ENCODE data around the gene JAK1.

Gene JAK1

GRCh38 chr1:64917907-64918306, 48.4 kb downstream of the JAK1 start:
- no peak for ATAC-seq

DNA sequence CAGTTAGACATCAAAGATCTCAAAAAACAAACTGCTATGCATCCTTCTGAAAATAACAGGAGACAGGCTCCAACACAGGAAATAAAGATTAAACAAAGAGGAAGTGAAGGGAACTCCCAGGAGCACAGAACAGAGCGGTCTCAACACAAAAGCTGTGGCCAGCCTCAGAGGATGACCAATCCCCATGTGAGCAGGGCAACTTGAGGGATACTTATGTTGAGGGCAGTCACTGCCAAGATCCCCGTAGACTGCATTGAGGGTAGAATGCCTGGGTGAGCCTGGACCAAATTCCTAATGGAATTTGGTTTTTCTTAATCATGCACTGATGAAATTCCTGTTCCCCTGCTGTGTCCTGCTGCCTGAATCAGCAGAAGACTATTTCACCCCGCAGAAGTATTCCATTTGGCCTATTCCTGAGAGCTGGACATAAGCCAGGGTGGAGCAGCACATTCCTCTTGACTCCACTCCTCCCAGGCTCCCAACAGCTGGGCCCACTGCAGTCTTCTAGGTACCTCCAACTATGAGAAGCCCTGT, 49.0 kb downstream of the JAK1 start:
- ATAC-seq, result no peak

DNA sequence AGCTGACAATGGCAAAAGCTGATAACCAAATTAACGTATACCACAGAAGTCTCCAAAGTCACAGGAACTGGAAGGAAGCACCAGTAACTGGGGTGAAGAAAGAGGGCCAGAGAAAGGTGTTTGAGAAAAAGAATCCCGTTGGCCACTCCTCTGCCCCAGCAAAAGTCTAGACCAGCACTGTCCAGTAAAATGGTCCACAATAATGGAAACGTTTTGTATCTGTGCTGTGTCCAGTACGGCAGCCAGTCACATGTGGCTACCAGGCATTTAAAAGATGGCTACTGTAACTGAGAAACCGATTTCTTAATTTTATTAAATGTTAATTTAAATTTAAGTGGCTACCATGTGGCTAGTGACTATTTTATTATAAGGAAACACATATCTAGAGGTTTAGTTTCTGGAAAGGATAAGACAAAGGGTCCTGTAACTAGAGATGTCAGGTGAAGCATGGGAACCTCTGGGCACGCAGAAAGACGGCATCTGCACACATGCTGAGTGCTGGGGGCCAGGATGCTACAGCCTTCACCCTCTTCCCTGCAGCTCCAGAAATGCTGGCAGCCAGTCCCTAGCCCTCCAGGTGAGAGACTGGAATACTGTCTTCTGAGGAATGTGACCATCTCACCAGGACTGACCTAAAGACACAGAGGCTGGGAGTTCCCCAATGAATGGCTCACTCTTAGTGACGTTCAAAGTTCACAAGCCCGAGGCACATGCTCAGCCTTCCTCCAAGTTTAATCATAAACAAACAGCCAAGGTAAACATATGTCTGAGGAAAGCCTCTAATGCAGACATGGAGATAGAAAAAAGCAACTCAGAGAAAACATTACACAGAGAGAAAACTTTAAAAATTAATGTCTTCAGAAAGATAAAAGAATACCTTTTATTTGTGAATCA, 50.7 kb downstream of the JAK1 start:
- no peak for ATAC-seq

- ATAC-seq, result no peak
These were observed 52.9 kb downstream of the JAK1 start for GRCh38 chr1:64913361-64914015.

GRCh38 chr1:64912191-64912590, 54.2 kb downstream of the JAK1 start:
- peak; percentile 90 to 94 for ATAC-seq

DNA sequence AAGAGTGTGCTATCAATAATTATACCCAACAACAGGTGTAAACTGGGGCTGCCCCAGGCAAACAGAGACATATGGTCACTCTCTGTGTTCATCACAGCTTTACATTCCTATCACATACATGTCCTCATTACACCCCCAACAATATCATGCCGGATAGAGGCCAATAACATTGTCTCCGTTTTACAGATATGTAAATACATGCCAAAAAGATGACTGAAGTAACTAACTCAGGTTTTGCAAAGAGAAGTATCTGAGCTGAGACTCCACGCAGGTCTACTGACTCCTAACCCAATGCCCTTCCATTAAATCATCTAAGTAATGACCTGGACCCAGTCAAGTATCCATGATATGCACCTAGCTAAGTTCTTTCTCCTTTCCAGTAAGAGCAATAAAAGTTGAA, 55.0 kb downstream of the JAK1 start:
- ATAC-seq, result no peak

- ATAC-seq, result no peak
These were observed 57.3 kb downstream of the JAK1 start for GRCh38 chr1:64909031-64909430.

DNA sequence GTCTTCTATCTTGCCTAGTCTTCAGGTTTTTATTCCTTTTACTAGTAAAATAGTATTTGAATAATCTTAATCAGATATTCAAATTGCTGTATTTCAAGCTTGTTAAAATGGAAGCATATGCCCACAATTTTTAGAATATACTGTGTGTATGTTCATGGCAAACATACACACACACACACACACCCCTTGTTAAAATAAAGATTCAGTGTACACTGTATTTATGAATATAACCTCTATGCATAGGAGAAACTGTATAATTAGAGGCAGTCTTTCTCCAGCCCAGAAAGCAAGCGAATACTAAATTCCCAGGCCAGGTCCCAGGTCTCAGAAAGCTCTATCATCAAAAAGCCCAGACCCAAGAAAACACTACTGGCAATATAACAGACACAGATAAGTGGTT, 57.8 kb downstream of the JAK1 start:
- no peak for ATAC-seq

DNA sequence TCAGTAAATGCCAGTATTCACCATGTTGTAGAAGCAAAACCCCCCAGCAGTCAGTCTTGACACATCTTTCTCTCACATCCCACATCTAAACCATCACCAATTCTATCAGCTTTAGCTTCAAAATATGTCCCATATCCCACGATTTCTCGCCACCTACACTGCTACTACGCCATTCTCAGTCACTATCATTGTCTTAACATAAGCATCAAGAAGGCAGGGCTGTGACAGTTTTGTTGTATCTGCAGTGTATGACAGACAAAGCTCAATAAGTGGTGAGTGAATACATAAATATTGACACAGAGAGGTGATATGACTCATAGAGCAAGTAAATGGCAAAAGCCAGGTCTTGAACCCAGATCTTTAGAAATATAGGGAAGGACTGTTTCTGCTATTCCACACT, 59.9 kb downstream of the JAK1 start:
- ATAC-seq, result peak; percentile 83 to 85

DNA sequence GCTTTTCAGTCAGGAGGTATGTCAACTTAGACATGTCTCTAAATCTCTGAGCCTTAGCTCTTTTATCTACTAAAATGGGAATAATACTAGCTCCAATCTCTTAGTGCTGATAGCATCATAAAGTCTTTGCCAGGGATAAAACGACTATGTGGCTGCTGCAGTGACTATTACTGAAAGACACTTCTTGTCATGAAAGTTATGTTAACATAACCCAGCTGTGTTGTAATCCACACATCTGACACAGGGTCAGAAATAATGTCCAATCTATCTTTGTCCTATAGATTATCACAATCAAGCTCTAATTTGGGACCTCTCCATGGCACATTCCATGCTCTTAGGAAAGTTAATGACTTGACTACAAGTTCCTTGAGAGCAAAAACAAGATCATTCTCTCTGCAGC, 62.8 kb downstream of the JAK1 start:
- ATAC-seq, result no peak

- ATAC-seq, result no peak
These were observed 64.7 kb downstream of the JAK1 start for GRCh38 chr1:64901663-64902062.

DNA sequence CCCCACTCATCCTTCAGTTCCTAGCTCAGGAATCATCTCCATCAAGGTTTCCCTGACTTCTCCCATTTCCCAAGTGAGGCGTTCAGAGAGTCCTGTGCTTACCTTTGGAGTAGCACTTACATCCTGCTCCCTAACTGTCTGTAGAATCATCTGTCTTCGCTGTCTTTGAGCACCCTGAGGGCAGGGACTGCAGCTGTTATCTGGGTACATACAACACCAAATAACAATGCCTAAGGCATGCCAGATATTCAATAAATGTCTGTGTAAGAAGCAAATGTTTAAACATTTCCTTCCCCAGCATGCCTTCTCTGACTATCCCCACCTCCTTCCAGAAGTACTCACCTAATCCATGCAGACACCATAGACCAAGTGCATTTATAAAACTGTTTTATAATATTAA, 65.4 kb downstream of the JAK1 start:
- ATAC-seq, result no peak

DNA sequence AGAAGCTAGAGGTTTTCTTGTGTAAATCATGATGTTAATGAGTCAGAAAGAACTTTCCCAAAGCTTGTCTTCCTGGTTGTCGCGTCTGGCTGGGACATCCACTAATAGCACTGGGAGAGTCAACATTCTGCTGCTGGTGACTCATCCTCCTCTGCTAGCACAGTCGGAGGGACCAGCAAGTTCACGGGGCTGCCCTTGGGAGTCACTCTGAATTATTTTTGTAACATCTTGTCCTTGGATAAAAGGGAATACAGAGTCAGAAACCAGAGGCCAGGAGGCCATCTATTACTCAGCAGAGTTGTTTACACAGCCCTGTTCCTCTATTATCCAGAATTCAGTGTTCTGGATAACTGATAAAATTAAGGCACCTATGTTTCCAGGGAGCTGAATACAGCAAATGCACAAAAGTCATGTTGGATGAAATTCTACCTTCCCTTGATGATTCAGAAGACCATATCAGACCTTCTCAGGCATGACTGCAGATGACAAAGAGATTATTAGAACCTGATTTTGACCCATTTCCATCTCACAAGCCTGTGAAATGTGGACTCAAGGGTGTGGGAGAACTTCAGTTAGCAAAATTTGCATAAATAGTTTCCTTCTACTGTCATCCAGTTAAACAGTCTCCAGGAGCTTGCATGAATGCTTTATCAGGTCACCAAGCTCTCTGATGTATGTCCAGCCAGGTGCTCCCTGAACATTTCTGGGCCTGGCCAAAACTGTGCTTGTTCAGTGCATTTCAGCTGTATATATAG, 68.1 kb downstream of the JAK1 start:
- peak; percentile 58 to 65 for ATAC-seq

DNA sequence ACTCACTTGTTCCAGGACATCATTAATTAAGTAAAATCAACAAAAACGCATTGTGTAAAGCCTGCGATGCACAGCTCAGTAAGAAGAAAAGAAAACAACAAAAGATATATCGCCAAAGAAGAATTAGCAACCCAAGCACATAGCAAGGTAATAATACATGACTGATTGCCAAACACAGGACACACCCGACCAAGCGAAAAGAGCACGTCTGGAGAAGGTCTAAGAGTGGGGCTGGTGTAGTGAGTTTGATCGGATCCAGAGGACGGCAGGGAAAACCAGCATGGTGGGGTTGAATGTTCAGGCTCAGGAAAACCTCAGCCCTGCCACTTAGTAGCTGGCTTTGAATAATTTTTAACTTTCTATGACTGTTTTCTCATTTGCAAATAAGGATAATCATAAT, 69.8 kb downstream of the JAK1 start:
- ATAC-seq, result no peak

DNA sequence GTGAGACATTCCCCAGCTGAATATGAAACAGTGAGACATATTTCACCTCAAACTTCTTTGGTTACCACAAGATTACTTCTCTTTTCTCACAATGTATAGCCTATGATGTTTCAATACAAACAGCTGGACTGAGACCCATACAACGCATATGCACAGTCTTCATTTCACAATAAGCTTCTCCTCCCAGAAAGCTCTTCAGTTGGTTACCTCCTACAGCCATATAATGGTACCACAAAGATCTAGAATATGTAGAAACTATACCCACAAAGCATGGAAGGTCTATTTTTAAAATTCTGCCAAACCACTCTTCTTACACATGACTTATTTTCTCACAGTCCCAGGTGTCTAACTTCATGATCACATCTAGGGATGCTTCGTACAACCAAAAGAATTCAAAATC, 70.8 kb downstream of the JAK1 start:
- peak; percentile 79 to 80 for ATAC-seq

GRCh38 chr1:64894438-64895196, 71.7 kb downstream of the JAK1 start:
- ATAC-seq, result no peak

GRCh38 chr1:64893921-64894320, 72.4 kb downstream of the JAK1 start:
- no peak for ATAC-seq

GRCh38 chr1:64892576-64893573, 73.5 kb downstream of the JAK1 start:
- ATAC-seq, result no peak

DNA sequence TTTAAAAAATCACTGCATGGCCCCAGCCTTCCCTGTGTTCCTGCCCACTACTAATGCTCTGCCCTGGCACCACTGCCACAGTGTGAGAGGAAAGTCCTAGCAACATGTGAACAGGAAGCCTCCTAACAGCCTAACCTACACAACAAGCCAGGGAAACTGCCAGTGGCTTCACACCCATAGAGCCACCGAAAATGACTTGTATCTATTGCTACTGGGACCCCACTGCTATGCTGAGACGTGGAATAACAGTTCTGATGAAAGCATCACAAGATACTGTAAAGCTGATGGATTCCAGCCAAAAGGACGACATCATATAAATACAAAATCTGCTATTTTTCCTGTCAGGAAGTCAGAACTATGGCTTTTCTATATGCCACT, 74.9 kb downstream of the JAK1 start:
- ATAC-seq, result no peak

DNA sequence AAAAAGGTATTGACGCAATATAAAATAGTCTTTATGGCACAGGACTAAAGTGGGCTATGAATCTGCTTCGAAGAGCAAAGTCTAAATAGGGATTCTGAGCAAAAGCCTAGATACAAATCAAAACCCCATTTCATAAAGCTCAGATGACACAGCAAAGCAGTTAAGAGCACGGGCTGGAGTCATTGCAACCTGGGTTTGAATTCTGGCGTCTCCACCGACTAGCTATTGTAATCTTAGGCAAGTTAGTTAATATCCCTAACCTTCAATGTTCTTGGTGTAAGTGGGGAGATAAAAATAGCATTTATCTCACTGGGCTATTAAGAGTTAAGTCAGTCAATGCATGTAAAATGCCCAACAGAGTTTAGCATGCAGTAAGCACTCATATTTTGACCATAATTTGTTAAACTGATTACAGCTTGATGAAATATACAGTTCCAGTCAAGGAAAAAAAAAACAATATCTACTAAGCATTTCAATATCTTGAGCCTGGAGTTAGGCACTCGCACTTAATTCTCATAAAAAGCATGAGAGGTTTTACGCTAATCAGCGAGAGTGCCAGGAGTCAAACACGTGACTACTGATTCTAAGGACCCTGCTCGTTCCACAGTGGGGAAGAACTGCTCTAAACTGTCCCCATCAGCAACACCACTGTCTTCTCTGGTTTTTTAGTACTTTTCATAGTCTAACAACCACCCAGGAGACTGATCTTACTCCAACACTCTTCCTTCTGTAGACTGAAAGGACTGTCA, 75.5 kb downstream of the JAK1 start:
- no peak for ATAC-seq
